Measurements from ENCODE around the gene FOXA1. TPM values are rescaled to one million over a fixed set of nuclear protein-coding genes. Genes with fewer than 3 reads are reported as not detected.

Gene FOXA1
- total RNA-seq, 1 experiment from 2014 or later: 8.7 TPM

DNA sequence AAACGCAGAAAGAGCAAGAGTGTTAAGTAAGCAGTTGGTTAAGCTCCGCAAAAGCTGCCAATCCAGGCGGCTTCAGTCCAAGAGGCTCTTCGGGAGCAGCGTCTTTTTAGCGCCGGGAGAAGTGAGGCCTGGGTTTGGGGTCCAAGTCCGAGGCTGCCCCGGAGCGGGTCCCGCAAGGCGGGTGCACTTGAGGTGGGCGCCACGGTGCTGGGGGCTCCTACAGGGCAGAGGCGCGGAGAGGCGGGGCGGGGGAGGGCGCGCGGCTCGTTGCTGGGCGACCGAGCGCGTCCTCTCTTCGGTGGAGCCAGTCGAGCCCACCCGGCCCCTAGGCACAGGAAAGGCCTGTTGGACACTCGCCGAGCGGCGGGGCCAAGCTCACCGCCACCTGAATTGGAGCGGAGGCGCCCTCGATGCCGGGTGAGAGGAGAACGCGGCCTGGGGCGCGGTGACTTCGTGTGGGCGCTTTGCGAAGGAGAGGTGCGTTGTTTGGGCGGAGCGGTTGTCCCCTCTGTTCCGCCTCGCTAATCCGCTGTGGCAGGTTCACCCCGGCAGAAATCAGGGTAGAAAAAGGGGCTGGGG is 16.0 kb upstream of the FOXA1 start:
- no peaks in the 10 kb centered on the region for H3K4me1 ChIP-seq (ENCODE audit: control insufficient read depth, insufficient read depth, low read length)
- no peak for DNase-seq (ENCODE audit: low read depth, low spot score)
- no peak overlapping the region for H3K27ac ChIP-seq (ENCODE audit: low read length)
- no peak for ATAC-seq
- CTCF ChIA-PET: no interaction called here
- no peaks in the 10 kb centered on the region for H3K27me3 ChIP-seq (ENCODE audit: control insufficient read depth, insufficient read depth, low read length)
- BruUV-seq (replicated peaks): no TSS peak
- TF ChIP-seq, protein P1, sequence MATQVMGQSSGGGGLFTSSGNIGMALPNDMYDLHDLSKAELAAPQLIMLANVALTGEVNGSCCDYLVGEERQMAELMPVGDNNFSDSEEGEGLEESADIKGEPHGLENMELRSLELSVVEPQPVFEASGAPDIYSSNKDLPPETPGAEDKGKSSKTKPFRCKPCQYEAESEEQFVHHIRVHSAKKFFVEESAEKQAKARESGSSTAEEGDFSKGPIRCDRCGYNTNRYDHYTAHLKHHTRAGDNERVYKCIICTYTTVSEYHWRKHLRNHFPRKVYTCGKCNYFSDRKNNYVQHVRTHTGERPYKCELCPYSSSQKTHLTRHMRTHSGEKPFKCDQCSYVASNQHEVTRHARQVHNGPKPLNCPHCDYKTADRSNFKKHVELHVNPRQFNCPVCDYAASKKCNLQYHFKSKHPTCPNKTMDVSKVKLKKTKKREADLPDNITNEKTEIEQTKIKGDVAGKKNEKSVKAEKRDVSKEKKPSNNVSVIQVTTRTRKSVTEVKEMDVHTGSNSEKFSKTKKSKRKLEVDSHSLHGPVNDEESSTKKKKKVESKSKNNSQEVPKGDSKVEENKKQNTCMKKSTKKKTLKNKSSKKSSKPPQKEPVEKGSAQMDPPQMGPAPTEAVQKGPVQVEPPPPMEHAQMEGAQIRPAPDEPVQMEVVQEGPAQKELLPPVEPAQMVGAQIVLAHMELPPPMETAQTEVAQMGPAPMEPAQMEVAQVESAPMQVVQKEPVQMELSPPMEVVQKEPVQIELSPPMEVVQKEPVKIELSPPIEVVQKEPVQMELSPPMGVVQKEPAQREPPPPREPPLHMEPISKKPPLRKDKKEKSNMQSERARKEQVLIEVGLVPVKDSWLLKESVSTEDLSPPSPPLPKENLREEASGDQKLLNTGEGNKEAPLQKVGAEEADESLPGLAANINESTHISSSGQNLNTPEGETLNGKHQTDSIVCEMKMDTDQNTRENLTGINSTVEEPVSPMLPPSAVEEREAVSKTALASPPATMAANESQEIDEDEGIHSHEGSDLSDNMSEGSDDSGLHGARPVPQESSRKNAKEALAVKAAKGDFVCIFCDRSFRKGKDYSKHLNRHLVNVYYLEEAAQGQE (IDR thresholded peaks at IDR 0.05; ENCODE audit: insufficient read depth in 1 of 2, low read depth in 2 of 2, low read length in 1 of 2): no peak
- TF ChIP-seq SIN3A (IDR thresholded peaks at IDR 0.05; ENCODE audit: borderline replicate concordance, insufficient read depth, low read depth, low read length) (no peak), TCF7L2 (IDR thresholded peaks at IDR 0.05; ENCODE audit: low read depth, low read length) (no peak), POLR2AphosphoS5 (IDR thresholded peaks at IDR 0.05; ENCODE audit: low read depth, low read length) (no peak)
- TF ChIP-seq, protein P2, sequence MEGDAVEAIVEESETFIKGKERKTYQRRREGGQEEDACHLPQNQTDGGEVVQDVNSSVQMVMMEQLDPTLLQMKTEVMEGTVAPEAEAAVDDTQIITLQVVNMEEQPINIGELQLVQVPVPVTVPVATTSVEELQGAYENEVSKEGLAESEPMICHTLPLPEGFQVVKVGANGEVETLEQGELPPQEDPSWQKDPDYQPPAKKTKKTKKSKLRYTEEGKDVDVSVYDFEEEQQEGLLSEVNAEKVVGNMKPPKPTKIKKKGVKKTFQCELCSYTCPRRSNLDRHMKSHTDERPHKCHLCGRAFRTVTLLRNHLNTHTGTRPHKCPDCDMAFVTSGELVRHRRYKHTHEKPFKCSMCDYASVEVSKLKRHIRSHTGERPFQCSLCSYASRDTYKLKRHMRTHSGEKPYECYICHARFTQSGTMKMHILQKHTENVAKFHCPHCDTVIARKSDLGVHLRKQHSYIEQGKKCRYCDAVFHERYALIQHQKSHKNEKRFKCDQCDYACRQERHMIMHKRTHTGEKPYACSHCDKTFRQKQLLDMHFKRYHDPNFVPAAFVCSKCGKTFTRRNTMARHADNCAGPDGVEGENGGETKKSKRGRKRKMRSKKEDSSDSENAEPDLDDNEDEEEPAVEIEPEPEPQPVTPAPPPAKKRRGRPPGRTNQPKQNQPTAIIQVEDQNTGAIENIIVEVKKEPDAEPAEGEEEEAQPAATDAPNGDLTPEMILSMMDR (IDR thresholded peaks at IDR 0.05): no peak
- in situ Hi-C loops (cut with HindIII; ENCODE audit: low pct_unique_long_range_greater_than_20kb, low sequenced_read_pairs) (no loop called here), intact Hi-C loops (cut with micrococcal nuclease; ENCODE audit: unreplicated experiment) (no loop called here)
- H3K9me3 ChIP-seq (ENCODE audit: control insufficient read depth, insufficient read depth, low read depth, low read length): peaks cover 8% of the 10 kb centered on the region; the same call in 1 of the 2 replicates
- H3K36me3 ChIP-seq (ENCODE audit: control insufficient read depth, insufficient read depth, low read length): no peaks in the 10 kb centered on the region
- POLR2A ChIA-PET: no interaction called here
- no peak overlapping the region for H3K4me3 ChIP-seq (ENCODE audit: low read depth in 2 of 2, low read length in 2 of 2)

DNA sequence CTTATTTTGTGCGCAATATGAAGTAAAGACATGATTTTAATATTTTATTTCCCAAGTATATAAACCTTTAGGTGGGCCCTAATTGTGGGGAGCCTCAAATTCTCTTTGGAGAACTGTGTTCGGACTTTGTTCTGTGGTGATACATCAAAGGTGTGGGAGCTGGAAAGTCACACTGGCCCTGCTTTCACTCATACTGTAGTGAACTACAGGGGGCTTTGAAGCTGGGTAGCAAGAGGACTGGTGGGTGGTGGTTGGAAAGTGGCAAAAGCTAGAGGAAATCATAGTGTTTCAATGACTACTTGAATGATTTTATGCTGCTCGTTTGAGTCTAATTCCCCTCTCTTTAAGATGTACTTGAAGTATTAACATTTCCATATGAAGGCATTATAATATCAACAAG is 13.6 kb upstream of the FOXA1 start:
- no peak overlapping the region for H3K27ac ChIP-seq (ENCODE audit: low read length)
- ChIA-PET POLR2A (no interaction called here), CTCF (no interaction called here)
- no TSS peak for BruUV-seq (replicated peaks)
- intact Hi-C loops (cut with micrococcal nuclease; ENCODE audit: unreplicated experiment): loop anchor here (10.0 kb wide), 1 partner anchor 266 kb away; no protein-coding TSS in a partner anchor
- H3K4me3 ChIP-seq (ENCODE audit: low read depth in 2 of 2, low read length in 2 of 2): no peak overlapping the region
- ATAC-seq: no peak
- in situ Hi-C loops (cut with HindIII; ENCODE audit: low pct_unique_long_range_greater_than_20kb, low sequenced_read_pairs): no loop called here
- no peaks in the 10 kb centered on the region for H3K4me1 ChIP-seq (ENCODE audit: control insufficient read depth, insufficient read depth, low read length)
- no peaks in the 10 kb centered on the region; the same call in 1 of the 2 replicates for H3K27me3 ChIP-seq (ENCODE audit: control insufficient read depth, insufficient read depth, low read length)
- H3K9me3 ChIP-seq (ENCODE audit: control insufficient read depth, insufficient read depth, low read depth, low read length): no peaks in the 10 kb centered on the region; the same call in 1 of the 2 replicates
- TF ChIP-seq SIN3A (IDR thresholded peaks at IDR 0.05; ENCODE audit: borderline replicate concordance, insufficient read depth, low read depth, low read length) (no peak), TCF7L2 (IDR thresholded peaks at IDR 0.05; ENCODE audit: low read depth, low read length) (no peak)
- TF ChIP-seq, protein P1 (IDR thresholded peaks at IDR 0.05; ENCODE audit: insufficient read depth in 1 of 2, low read depth in 2 of 2, low read length in 1 of 2): no peak
- TF ChIP-seq, protein P2 (IDR thresholded peaks at IDR 0.05): no peak
- no peak for DNase-seq (ENCODE audit: low read depth, low spot score)
- no peaks in the 10 kb centered on the region for H3K36me3 ChIP-seq (ENCODE audit: control insufficient read depth, insufficient read depth, low read length)
